GM23338 (cell line): ENCODE measurements around the gene FZD2. TPM values are rescaled to one million over a fixed set of nuclear protein-coding genes. Genes with fewer than 3 reads are reported as not detected.

Experiments used
- ATAC-seq: fragments of 200-7000 bp; cut with Tn5 transposase; 3 replicates; pipeline ENCODE4 v1.9.1; 2020
- DNase-seq: peaks from one replicate; pipeline ENCODE4 v3.0.0-alpha.2; 2015; ENCODE audit warnings: low spot score
- H2AFZ ChIP-seq: fragments of 200-600 bp; sonication (generic); 2 replicates; pipeline ENCODE4 v1.8.0; 2016; ENCODE audit warnings: antibody characterized with exemption, mild to moderate bottlenecking, moderate library complexity
- H3F3A ChIP-seq: fragments of 200-600 bp; sonication (generic); replicated peaks from 2 replicates; pipeline ENCODE4 v1.8.0; 2017; ENCODE audit warnings: antibody characterized with exemption, mixed run types, low read depth
- H3K27ac ChIP-seq: fragments of 200-600 bp; sonication (generic); 2 replicates; pipeline ENCODE4 v1.6.1; 2016; ENCODE audit warnings: low read depth
- H3K27me3 ChIP-seq: fragments of 200-600 bp; sonication (generic); 2 replicates; pipeline ENCODE4 v1.8.0; 2016; ENCODE audit warnings: mild to moderate bottlenecking, mixed run types, moderate library complexity; ENCODE audit not compliant: insufficient read depth
- H3K36me3 ChIP-seq: fragments of 200-600 bp; sonication (generic); 2 replicates; pipeline ENCODE4 v1.8.0; 2016; ENCODE audit warnings: mild to moderate bottlenecking; ENCODE audit not compliant: insufficient read depth
- H3K4me1 ChIP-seq: fragments of 200-600 bp; sonication (generic); 2 replicates; pipeline ENCODE4 v1.8.0; 2016; ENCODE audit warnings: mild to moderate bottlenecking, moderate library complexity; ENCODE audit not compliant: insufficient read depth
- H3K4me2 ChIP-seq: fragments of 200-600 bp; sonication (generic); 2 replicates; pipeline ENCODE4 v1.7.1; 2017; ENCODE audit warnings: mixed run types
- H3K4me3 ChIP-seq: fragments of 200-600 bp; sonication (generic); 2 replicates; pipeline ENCODE4 v1.6.1; 2016; ENCODE audit warnings: mixed run types
- H3K79me2 ChIP-seq: fragments of 200-600 bp; sonication (generic); replicated peaks from 2 replicates; pipeline ENCODE4 v1.8.0; 2017; ENCODE audit warnings: mild to moderate bottlenecking; ENCODE audit not compliant: insufficient read depth
- H3K9me2 ChIP-seq: fragments of 200-600 bp; sonication (generic); 2 replicates; pipeline ENCODE4 v1.8.0; 2017; ENCODE audit not compliant: insufficient read depth
- H4K20me1 ChIP-seq: fragments of 200-600 bp; sonication (generic); replicated peaks from 2 replicates; pipeline ENCODE4 v1.8.0; 2017; ENCODE audit warnings: mild to moderate bottlenecking; ENCODE audit not compliant: insufficient read depth
- H3K27ac Mint-ChIP-seq: 2 replicates; pipeline ENCODE4 v1.8.0; 2020; ENCODE audit warnings: inconsistent platforms, mild to moderate bottlenecking, moderate library complexity, mixed read lengths
- H3K27me3 Mint-ChIP-seq: 3 replicates; pipeline ENCODE4 v1.8.0; 2022; ENCODE audit warnings: low read depth, mild to moderate bottlenecking, moderate library complexity, mixed read lengths, inconsistent platforms; ENCODE audit not compliant: insufficient read depth, poor library complexity
- H3K36me3 Mint-ChIP-seq: 3 replicates; pipeline ENCODE4 v1.8.0; 2021; ENCODE audit warnings: low read depth, mild to moderate bottlenecking, inconsistent platforms, moderate library complexity, mixed read lengths
- H3K4me1 Mint-ChIP-seq: 3 replicates; pipeline ENCODE4 v1.8.0; 2020; ENCODE audit warnings: mild to moderate bottlenecking, inconsistent platforms, mixed read lengths
- H3K4me3 Mint-ChIP-seq: 3 replicates; pipeline ENCODE4 v1.8.0; 2021; ENCODE audit warnings: moderate library complexity, mild to moderate bottlenecking, inconsistent platforms, mixed read lengths
- H3K9me3 Mint-ChIP-seq: 3 replicates; pipeline ENCODE4 v1.8.0; 2020; ENCODE audit warnings: moderate library complexity, mild to moderate bottlenecking, inconsistent platforms, mixed read lengths
- CTCF ChIP-seq, 2 experiments: fragments of 200-600 bp in 1 of 2; sonication (generic) in 1 of 2; conservative IDR thresholded peaks; 2 replicates each; pipeline versions ENCODE4 v1.5.1 to v1.6.1; 2016 to 2017; ENCODE audit warnings: antibody characterized with exemption in 2 of 2, low read depth in 2 of 2, mild to moderate bottlenecking in 2 of 2, moderate library complexity in 1 of 2
- EZH2phosphoT487 ChIP-seq: fragments of 200-600 bp; sonication (generic); IDR thresholded peaks from one replicate; pipeline ENCODE4 v1.8.1; 2018; ENCODE audit warnings: antibody characterized with exemption; ENCODE audit not compliant: unreplicated experiment
- NANOG ChIP-seq: IDR thresholded peaks from 2 replicates; pipeline ENCODE4 v1.6.1; 2016; ENCODE audit warnings: antibody characterized with exemption, borderline replicate concordance
- POLR2AphosphoS5 ChIP-seq: IDR thresholded peaks from 2 replicates; pipeline ENCODE4 v1.6.1; 2016; ENCODE audit warnings: antibody characterized with exemption, low read depth
- REST ChIP-seq: IDR thresholded peaks from one replicate; pipeline ENCODE4 v1.6.1; 2018; ENCODE audit warnings: antibody characterized with exemption; ENCODE audit not compliant: unreplicated experiment
- STAT1 ChIP-seq: IDR thresholded peaks from one replicate; pipeline ENCODE4 v1.6.1; 2016; ENCODE audit warnings: antibody characterized with exemption; ENCODE audit not compliant: unreplicated experiment
- ZNF114 ChIP-seq: fragments of 250-450 bp; sonication (Bioruptor Pico); IDR thresholded peaks from 2 replicates; pipeline ENCODE4 v1.5.0; 2020; ENCODE audit warnings: mild to moderate bottlenecking, moderate library complexity
- ZNF331 ChIP-seq: fragments of 250-450 bp; sonication (Bioruptor Pico); IDR thresholded peaks from 2 replicates; pipeline ENCODE4 v1.5.0; 2020; ENCODE audit warnings: low read depth, mild to moderate bottlenecking, moderate library complexity
- polyA plus RNA-seq: library from polyadenylated mRNA; unstranded; fragments of >200 nt; fragmentation: Nextera tagmentation; extraction: Ambion mirVana; gene quantifications from 2 replicates; pipeline ENCODE4 v1.2.1, GENCODE V29; 2016
- total RNA-seq: library from RNA; depleted of rRNA; stranded (reverse); fragments of >200 nt; shearing (Covaris generic); gene quantifications from 2 replicates; pipeline ENCODE4 v1.2.3, GENCODE V29; 2014
- TF ChIP-seq, protein P1 (sequence below): IDR thresholded peaks from 2 replicates; pipeline ENCODE4 v1.6.1; 2016; ENCODE audit warnings: antibody characterized with exemption

The FZD2 gene
- total and polyA plus RNA-seq, 2 experiments from 2014 or later, result 6.2 to 7.6 TPM

DNA sequence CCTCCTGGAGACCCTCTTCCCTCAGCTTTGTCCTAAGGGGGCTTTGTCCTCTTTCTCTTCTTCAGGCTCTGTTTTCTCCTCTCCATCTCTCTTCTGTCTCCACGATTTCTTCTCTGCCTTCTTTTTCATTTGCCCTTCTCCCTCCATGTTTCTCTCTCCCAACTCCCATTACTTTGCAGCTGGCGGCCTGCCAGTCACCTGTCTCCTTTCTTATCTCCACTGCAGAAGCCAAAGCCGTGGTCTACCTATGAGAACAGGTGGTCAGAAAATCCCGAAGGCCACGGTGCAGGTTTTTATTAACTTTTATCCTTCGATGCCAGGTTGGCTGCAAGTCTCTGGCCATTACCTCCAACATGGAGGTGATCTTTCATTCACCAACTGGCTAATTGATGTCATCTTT is 45.1 kb downstream of the FZD2 start:
- Histone ChIP-seq H4K20me1 (no peaks in the 10 kb centered on the region), H3F3A (no peaks in the 10 kb centered on the region), H3K4me1 (peaks cover 12% of the 10 kb centered on the region; the same call in 1 of the 2 replicates), H3K27me3 (no peaks in the 10 kb centered on the region), H3K4me2 (no peak overlapping the region), H3K4me3 (no peak overlapping the region), H3K36me3 (no peaks in the 10 kb centered on the region), H2AFZ (peak overlapping the region; percentile 69; the same call in 1 of the 2 replicates), H3K27ac (no peak overlapping the region), H3K9me2 (no peaks in the 10 kb centered on the region), H3K79me2 (no peaks in the 10 kb centered on the region)
- no peaks in the 10 kb centered on the region; the same call in 2 of the 3 replicates for H3K36me3 Mint-ChIP-seq
- no peak for DNase-seq
- no peaks in the 10 kb centered on the region for H3K9me3 Mint-ChIP-seq
- no peak overlapping the region for H3K4me3 Mint-ChIP-seq
- H3K4me1 Mint-ChIP-seq, result peaks cover 21% of the 10 kb centered on the region
- no peak overlapping the region for H3K27ac Mint-ChIP-seq
- TF ChIP-seq EZH2phosphoT487, result no peak
- TF ChIP-seq, protein P1, sequence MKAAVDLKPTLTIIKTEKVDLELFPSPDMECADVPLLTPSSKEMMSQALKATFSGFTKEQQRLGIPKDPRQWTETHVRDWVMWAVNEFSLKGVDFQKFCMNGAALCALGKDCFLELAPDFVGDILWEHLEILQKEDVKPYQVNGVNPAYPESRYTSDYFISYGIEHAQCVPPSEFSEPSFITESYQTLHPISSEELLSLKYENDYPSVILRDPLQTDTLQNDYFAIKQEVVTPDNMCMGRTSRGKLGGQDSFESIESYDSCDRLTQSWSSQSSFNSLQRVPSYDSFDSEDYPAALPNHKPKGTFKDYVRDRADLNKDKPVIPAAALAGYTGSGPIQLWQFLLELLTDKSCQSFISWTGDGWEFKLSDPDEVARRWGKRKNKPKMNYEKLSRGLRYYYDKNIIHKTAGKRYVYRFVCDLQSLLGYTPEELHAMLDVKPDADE, result no peak
- peaks cover 15% of the 10 kb centered on the region for H3K27me3 Mint-ChIP-seq
- no peak for ATAC-seq

DNA sequence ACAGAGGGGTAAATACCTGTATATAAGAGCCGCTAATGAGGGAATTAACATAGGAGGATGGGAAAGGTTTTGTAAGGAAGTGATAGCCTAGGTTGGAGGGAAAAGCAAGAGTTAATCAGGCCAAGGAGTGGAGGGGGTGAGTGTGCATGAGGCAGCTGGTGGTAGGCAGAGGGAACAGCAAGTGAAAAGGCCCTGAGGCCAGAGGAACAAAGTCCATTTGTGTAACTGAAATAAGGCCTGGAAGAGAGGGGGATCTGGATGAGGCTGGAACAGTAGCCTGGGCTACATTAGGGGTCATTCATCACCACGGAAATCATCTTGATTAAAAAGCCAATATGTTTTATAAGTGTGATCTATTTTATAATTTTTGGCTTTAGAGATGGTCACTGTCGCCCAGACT is 45.7 kb downstream of the FZD2 start:
- Histone ChIP-seq H4K20me1 (no peaks in the 10 kb centered on the region), H3K4me1 (peaks cover 12% of the 10 kb centered on the region; the same call in 1 of the 2 replicates), H3K9me2 (no peaks in the 10 kb centered on the region), H3K36me3 (no peaks in the 10 kb centered on the region), H2AFZ (no peak overlapping the region), H3K79me2 (no peaks in the 10 kb centered on the region), H3K27ac (no peak overlapping the region), H3F3A (no peaks in the 10 kb centered on the region), H3K27me3 (no peaks in the 10 kb centered on the region), H3K4me3 (no peak overlapping the region), H3K4me2 (no peak overlapping the region)
- H3K9me3 Mint-ChIP-seq, result no peaks in the 10 kb centered on the region
- H3K4me1 Mint-ChIP-seq, result peaks cover 26% of the 10 kb centered on the region
- ATAC-seq, result no peak
- H3K4me3 Mint-ChIP-seq, result no peak overlapping the region
- peaks cover 15% of the 10 kb centered on the region for H3K27me3 Mint-ChIP-seq
- H3K27ac Mint-ChIP-seq, result no peak overlapping the region
- DNase-seq, result no peak
- no peaks in the 10 kb centered on the region; the same call in 2 of the 3 replicates for H3K36me3 Mint-ChIP-seq
- TF ChIP-seq, protein P1, result no peak
- TF ChIP-seq POLR2AphosphoS5, result no peak
- TF ChIP-seq NANOG, result no peak
- TF ChIP-seq REST, result no peak
- TF ChIP-seq CTCF (conservative IDR thresholded peaks at IDR 0.05; ENCODE audit: low read depth in 2 of 2), result no peak
- TF ChIP-seq EZH2phosphoT487, result no peak
- no peak for TF ChIP-seq ZNF114 (CRISPR knock-in tag)
- no peak for TF ChIP-seq STAT1
- no peak for TF ChIP-seq ZNF331 (CRISPR knock-in tag)
